ENCODE measurements around the gene CAMK2B. TPM values are rescaled to one million over a fixed set of nuclear protein-coding genes. Genes with fewer than 3 reads are reported as not detected.

The CAMK2B gene
- polyA plus RNA-seq, 3 donors, result 0.13 TPM; not detected in 2

DNA sequence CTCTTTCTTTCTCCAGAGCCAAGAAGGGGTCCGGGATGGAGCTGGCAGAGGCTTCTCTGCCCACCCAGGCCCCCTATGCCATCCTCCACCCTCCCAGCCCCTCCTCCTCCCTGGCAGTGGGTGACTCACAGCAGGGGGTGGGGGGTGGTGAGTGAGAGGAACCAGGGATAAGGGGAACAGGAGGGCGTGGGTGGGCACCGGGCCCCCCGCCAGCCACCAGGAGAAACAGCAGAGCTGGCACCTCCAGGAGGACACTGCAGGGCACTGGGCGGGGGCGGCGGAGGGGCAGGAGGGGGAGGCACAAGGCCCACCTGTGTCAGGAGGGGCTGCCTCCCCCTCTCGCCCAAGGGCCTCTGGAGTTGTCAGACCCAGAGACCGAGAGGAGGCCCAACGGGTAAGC is 56.0 kb downstream of the CAMK2B start:
- no peaks in the 10 kb centered on the region for H3K4me1 ChIP-seq (ENCODE audit: control insufficient read depth in 1 of 2, insufficient read depth in 2 of 2, low read length in 2 of 2)
- H3K27me3 ChIP-seq (ENCODE audit: control insufficient read depth in 2 of 2, insufficient read depth in 2 of 2, low read length in 2 of 2), result no peaks in the 10 kb centered on the region
- 83% methylated on average over 8 of the region's 10 CpGs for WGBS (ENCODE audit: insufficient coverage)
- no peaks in the 10 kb centered on the region for H3K9me3 Mint-ChIP-seq
- no peak overlapping the region for H3K4me3 ChIP-seq (replicated peaks in 1 of 3; ENCODE audit: low read depth in 2 of 3, low read length in 3 of 3)
- H3K4me1 Mint-ChIP-seq, result no peaks in the 10 kb centered on the region
- no peaks in the 10 kb centered on the region for H3K79me2 ChIP-seq (ENCODE audit: insufficient read depth, low read length)
- H3K4me2 ChIP-seq (replicated peaks; ENCODE audit: extremely low read depth, low read length, poor library complexity, severe bottlenecking), result no peak overlapping the region
- no peak overlapping the region for H3K27ac ChIP-seq (ENCODE audit: low read depth in 1 of 2, low read length in 2 of 2)
- no peaks in the 10 kb centered on the region for H3K36me3 ChIP-seq (replicated peaks in 1 of 2; ENCODE audit: control insufficient read depth in 1 of 2, insufficient read depth in 2 of 2, low read length in 2 of 2)
- TF ChIP-seq, protein P1, sequence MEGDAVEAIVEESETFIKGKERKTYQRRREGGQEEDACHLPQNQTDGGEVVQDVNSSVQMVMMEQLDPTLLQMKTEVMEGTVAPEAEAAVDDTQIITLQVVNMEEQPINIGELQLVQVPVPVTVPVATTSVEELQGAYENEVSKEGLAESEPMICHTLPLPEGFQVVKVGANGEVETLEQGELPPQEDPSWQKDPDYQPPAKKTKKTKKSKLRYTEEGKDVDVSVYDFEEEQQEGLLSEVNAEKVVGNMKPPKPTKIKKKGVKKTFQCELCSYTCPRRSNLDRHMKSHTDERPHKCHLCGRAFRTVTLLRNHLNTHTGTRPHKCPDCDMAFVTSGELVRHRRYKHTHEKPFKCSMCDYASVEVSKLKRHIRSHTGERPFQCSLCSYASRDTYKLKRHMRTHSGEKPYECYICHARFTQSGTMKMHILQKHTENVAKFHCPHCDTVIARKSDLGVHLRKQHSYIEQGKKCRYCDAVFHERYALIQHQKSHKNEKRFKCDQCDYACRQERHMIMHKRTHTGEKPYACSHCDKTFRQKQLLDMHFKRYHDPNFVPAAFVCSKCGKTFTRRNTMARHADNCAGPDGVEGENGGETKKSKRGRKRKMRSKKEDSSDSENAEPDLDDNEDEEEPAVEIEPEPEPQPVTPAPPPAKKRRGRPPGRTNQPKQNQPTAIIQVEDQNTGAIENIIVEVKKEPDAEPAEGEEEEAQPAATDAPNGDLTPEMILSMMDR (IDR thresholded peaks at IDR 0.05), result no peak
- peaks cover 0 to 4% (median 0%) of the 10 kb centered on the region in 3 donors for H3K27me3 Mint-ChIP-seq (ENCODE audit: low read depth in 3 of 3)
- H3K36me3 Mint-ChIP-seq, result no peaks in the 10 kb centered on the region
- H3K4me3 Mint-ChIP-seq, result no peak overlapping the region
- no peak overlapping the region for H3K27ac Mint-ChIP-seq
- intact Hi-C loops (cut with micrococcal nuclease), result no loop called here
- no peak for DNase-seq
- H3K9me3 ChIP-seq (replicated peaks in 1 of 2; ENCODE audit: control insufficient read depth in 1 of 2, insufficient read depth in 1 of 2, low read length in 2 of 2), result no peaks in the 10 kb centered on the region
- no peaks in the 10 kb centered on the region for H4K20me1 ChIP-seq (ENCODE audit: insufficient read depth, low read length)
- no peak overlapping the region for H2AFZ ChIP-seq (ENCODE audit: insufficient read depth, low read depth, low read length, poor library complexity, severe bottlenecking)
- H3K9ac ChIP-seq (ENCODE audit: insufficient read depth, low read length, poor library complexity, severe bottlenecking), result no peak overlapping the region

DNA sequence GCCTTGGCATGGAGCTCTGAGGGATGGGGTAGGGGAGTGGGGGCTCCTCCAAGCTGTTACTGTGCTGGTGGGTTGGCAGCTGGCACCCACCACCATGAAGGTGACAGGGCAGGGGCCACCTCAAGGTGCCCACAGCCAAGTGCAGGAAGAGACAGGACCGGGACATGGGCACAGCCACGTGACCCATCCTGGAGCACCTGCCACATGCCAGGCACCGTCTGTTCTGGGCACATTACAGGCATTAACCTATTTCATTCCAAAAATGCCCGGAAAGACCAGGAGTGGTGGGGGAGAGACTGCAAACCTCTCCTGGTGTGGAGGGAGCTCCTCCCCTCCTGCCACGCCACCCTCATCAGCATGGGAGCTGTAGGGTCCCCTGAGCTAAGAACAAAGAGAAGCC is 56.7 kb downstream of the CAMK2B start:
- H4K20me1 ChIP-seq (ENCODE audit: insufficient read depth, low read length), result no peaks in the 10 kb centered on the region
- TF ChIP-seq, protein P1 (IDR thresholded peaks at IDR 0.05), result no peak
- no peaks in the 10 kb centered on the region for H3K36me3 ChIP-seq (replicated peaks in 1 of 2; ENCODE audit: control insufficient read depth in 1 of 2, insufficient read depth in 2 of 2, low read length in 2 of 2)
- H3K4me3 ChIP-seq (replicated peaks in 1 of 3; ENCODE audit: low read depth in 2 of 3, low read length in 3 of 3), result no peak overlapping the region
- no peaks in the 10 kb centered on the region for H3K9me3 Mint-ChIP-seq
- H3K27ac ChIP-seq (ENCODE audit: low read depth in 1 of 2, low read length in 2 of 2), result no peak overlapping the region
- H3K4me1 ChIP-seq (ENCODE audit: control insufficient read depth in 1 of 2, insufficient read depth in 2 of 2, low read length in 2 of 2), result no peaks in the 10 kb centered on the region
- H2AFZ ChIP-seq (ENCODE audit: insufficient read depth, low read depth, low read length, poor library complexity, severe bottlenecking), result no peak overlapping the region
- no peaks in the 10 kb centered on the region for H3K9me3 ChIP-seq (replicated peaks in 1 of 2; ENCODE audit: control insufficient read depth in 1 of 2, insufficient read depth in 1 of 2, low read length in 2 of 2)
- no peak overlapping the region for H3K27ac Mint-ChIP-seq
- H3K79me2 ChIP-seq (ENCODE audit: insufficient read depth, low read length), result no peaks in the 10 kb centered on the region
- H3K36me3 Mint-ChIP-seq, result no peaks in the 10 kb centered on the region
- H3K4me1 Mint-ChIP-seq, result no peaks in the 10 kb centered on the region
- no peak overlapping the region for H3K4me3 Mint-ChIP-seq
- H3K27me3 ChIP-seq (ENCODE audit: control insufficient read depth in 2 of 2, insufficient read depth in 2 of 2, low read length in 2 of 2), result no peaks in the 10 kb centered on the region
- intact Hi-C loops (cut with micrococcal nuclease), result no loop called here
- 100% methylated on average over 1 of the region's 5 CpGs for WGBS (ENCODE audit: insufficient coverage)
- peaks cover 0 to 3% (median 0%) of the 10 kb centered on the region in 3 donors for H3K27me3 Mint-ChIP-seq (ENCODE audit: low read depth in 3 of 3)
- no peak overlapping the region for H3K4me2 ChIP-seq (replicated peaks; ENCODE audit: extremely low read depth, low read length, poor library complexity, severe bottlenecking)
- DNase-seq, result no peak
- H3K9ac ChIP-seq (ENCODE audit: insufficient read depth, low read length, poor library complexity, severe bottlenecking), result no peak overlapping the region

All from CD14-positive monocyte (primary cell).